ENCODE measurements around the gene FTH1.

DNA sequence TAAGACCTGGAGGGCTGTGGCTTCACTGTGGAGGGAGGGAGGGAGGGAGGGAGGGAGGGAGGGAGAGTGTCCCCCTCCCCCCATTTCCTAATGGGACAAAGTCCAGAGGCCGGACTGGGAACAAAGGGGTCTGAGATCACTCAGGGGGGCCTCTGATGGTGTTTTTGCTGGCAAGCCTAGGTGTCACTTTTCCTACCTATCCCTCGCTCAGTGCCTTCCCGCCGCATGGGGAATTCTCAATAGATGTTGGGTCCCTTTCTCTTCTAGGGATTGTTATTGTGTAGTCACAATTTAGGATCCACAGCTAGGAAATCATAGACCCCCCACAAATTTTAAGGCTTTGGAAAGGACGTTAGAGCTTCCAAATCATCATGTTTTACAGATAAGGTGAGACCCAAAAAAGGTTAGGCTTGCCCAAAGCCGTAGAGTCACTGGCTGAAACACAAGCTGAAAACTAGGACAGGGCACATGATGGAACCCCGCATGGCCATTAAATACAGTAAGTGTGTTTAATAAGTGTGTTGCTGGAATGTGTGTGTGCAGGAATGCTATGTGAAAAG is 4.8 kb upstream of the FTH1 start:
- TF ChIP-seq POLR2A (IDR thresholded peaks at IDR 0.05; ENCODE audit: low read depth, low read length), result no peak
- no peak for TF ChIP-seq POLR2AphosphoS5 (IDR thresholded peaks at IDR 0.05; ENCODE audit: low read depth, low read length)
- TF ChIP-seq TAF1 (IDR thresholded peaks at IDR 0.05; ENCODE audit: low read depth, low read length), result no peak
- TF ChIP-seq PAX5 (IDR thresholded peaks at IDR 0.05; ENCODE audit: insufficient read depth, low read length, severe bottlenecking), result no peak
- no peak for TF ChIP-seq POU2F2 (IDR thresholded peaks at IDR 0.05; ENCODE audit: low read depth, low read length)
- TF ChIP-seq SPI1 (IDR thresholded peaks at IDR 0.05; ENCODE audit: low read depth, low read length), result no peak

Measured in GM12891 (cell line).